GM20000 (cell line): ENCODE data around the gene SPC25.

ENCODE experiments used
- DNase-seq: peaks from one replicate; pipeline ENCODE4 v3.0.0; 2012; ENCODE audit warnings: low spot score
- TF ChIP-seq, protein P1 (sequence below): IDR thresholded peaks from 2 replicates; pipeline ENCODE4 v1.5.1; 2012; ENCODE audit warnings: mild to moderate bottlenecking, control low read depth; ENCODE audit errors: extremely low read depth, missing control alignments

The SPC25 gene

DNA sequence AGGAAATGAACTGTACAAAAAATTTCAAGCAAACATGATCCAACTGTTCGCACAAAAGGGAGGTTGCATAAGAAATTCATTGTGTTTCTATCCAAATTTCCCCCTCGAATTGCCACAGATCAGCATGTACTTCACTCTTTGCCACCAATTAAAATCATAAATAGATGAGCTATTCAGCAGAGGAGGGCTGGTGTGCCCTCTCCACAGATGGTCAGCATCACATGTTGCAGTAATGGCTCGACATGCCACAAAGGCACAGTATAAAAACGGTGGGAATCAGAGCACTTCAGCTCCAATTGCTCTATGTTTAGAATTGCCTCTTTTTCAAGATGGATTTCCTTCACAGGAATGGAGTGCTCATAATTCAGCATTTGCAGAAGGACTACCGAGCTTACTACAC is 10.8 kb upstream of the SPC25 start, which contains the start of gene G6PC2:
G6PC2 (plus strand) TSS at position 289 of the 400 bp plus-strand sequence; CDS start at position 330, 41 bp downstream.
- no peak for DNase-seq
- TF ChIP-seq, protein P1, sequence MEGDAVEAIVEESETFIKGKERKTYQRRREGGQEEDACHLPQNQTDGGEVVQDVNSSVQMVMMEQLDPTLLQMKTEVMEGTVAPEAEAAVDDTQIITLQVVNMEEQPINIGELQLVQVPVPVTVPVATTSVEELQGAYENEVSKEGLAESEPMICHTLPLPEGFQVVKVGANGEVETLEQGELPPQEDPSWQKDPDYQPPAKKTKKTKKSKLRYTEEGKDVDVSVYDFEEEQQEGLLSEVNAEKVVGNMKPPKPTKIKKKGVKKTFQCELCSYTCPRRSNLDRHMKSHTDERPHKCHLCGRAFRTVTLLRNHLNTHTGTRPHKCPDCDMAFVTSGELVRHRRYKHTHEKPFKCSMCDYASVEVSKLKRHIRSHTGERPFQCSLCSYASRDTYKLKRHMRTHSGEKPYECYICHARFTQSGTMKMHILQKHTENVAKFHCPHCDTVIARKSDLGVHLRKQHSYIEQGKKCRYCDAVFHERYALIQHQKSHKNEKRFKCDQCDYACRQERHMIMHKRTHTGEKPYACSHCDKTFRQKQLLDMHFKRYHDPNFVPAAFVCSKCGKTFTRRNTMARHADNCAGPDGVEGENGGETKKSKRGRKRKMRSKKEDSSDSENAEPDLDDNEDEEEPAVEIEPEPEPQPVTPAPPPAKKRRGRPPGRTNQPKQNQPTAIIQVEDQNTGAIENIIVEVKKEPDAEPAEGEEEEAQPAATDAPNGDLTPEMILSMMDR, result no peak

DNA sequence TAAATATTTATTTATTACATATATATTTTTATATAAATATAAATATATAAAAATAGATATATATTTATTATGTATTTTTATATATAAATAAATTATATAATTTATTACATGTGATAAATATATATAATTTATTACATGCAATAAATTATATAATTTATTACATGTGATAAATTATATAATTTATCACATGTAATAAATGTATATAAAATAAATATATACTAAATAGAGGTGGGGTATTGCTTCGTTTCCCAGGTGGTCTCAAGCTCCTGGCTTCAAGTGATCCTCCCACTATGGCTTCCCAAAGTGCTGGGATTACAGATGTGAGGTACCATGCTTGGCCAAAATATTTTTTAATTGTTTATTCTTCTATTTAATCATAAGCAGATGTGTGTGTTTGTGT is 7.2 kb upstream of the SPC25 start:
- TF ChIP-seq, protein P1, result no peak
- DNase-seq, result no peak

- DNase-seq, result no peak
- TF ChIP-seq, protein P1, result no peak
These were observed 6.6 kb upstream of the SPC25 start for GRCh38 chr2:168896783-168897182.

GRCh38 chr2:168895771-168896170 is 5.5 kb upstream of the SPC25 start:
- TF ChIP-seq, protein P1, result no peak
- DNase-seq, result no peak

- no peak for DNase-seq
- TF ChIP-seq, protein P1, result no peak
These were observed 4.5 kb upstream of the SPC25 start for GRCh38 chr2:168894720-168895119.

- no peak for DNase-seq
- TF ChIP-seq, protein P1, result no peak
These were observed 3.9 kb upstream of the SPC25 start for GRCh38 chr2:168894101-168894500.

GRCh38 chr2:168892327-168892726 is 2.1 kb upstream of the SPC25 start:
- DNase-seq, result no peak
- TF ChIP-seq, protein P1, result no peak
